ENCODE results near the gene S100A1. TPM values are rescaled to one million over a fixed set of nuclear protein-coding genes. Genes with fewer than 3 reads are reported as not detected.

Gene S100A1
- total and polyA plus RNA-seq, 2 of the 13 experiments (the other 11 are each of a cell fraction or from before 2014, with no cell fraction given) = 120 to 251 TPM

DNA sequence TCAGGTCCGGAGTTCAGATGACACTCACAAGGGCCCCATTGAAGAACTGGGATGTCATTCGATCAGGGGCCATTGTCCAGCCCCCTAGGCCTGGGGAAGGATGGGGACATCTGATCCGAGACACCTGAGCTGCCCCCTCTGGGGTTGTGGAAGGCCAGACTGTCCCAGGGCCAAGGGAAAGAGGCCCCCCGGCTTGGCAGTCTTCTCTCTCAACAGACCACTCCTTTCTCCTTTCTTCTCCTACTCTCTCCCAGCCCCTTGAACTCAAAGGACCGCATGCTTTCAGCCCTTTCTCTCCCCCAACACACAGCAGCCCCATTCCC is 1.1 kb downstream of the S100A1 start (continued):
- no peak for TF ChIP-seq ZNF274 (CRISPR knock-in tag; IDR thresholded peaks at IDR 0.05)
- no peak for TF ChIP-seq SRSF4 (IDR thresholded peaks at IDR 0.05; ENCODE audit: low read depth, low read length, poor library complexity, severe bottlenecking)
- TF ChIP-seq BORCS8-MEF2B (CRISPR knock-in tag; IDR thresholded peaks at IDR 0.05) = no peak
- no peak for TF ChIP-seq ZKSCAN8 (CRISPR knock-in tag; IDR thresholded peaks at IDR 0.05; ENCODE audit: borderline replicate concordance)
- no peak for TF ChIP-seq ZNF704 (CRISPR knock-in tag; IDR thresholded peaks at IDR 0.05; ENCODE audit: borderline replicate concordance)
- TF ChIP-seq NR3C1 (CRISPR knock-in tag; IDR thresholded peaks at IDR 0.05) = no peak
- 0 out of 2 replicates have a peak, but pooled peaks have one; percentile 40 for TF ChIP-seq GLI4 (CRISPR knock-in tag; IDR thresholded peaks at IDR 0.05; ENCODE audit: borderline replicate concordance)
- TF ChIP-seq CBFB (CRISPR knock-in tag; IDR thresholded peaks at IDR 0.05) = no peak
- TF ChIP-seq TARDBP (CRISPR knock-in tag; IDR thresholded peaks at IDR 0.05) = no peak
- 0 out of 2 replicates have a peak, but pooled peaks have one; percentile 11 for TF ChIP-seq HDAC2 (CRISPR knock-in tag; IDR thresholded peaks at IDR 0.05)
- no peak for TF ChIP-seq NFE2 (CRISPR knock-in tag; IDR thresholded peaks at IDR 0.05)
- TF ChIP-seq ZNF451 (CRISPR knock-in tag; IDR thresholded peaks at IDR 0.05) = no peak
- TF ChIP-seq, protein P1, sequence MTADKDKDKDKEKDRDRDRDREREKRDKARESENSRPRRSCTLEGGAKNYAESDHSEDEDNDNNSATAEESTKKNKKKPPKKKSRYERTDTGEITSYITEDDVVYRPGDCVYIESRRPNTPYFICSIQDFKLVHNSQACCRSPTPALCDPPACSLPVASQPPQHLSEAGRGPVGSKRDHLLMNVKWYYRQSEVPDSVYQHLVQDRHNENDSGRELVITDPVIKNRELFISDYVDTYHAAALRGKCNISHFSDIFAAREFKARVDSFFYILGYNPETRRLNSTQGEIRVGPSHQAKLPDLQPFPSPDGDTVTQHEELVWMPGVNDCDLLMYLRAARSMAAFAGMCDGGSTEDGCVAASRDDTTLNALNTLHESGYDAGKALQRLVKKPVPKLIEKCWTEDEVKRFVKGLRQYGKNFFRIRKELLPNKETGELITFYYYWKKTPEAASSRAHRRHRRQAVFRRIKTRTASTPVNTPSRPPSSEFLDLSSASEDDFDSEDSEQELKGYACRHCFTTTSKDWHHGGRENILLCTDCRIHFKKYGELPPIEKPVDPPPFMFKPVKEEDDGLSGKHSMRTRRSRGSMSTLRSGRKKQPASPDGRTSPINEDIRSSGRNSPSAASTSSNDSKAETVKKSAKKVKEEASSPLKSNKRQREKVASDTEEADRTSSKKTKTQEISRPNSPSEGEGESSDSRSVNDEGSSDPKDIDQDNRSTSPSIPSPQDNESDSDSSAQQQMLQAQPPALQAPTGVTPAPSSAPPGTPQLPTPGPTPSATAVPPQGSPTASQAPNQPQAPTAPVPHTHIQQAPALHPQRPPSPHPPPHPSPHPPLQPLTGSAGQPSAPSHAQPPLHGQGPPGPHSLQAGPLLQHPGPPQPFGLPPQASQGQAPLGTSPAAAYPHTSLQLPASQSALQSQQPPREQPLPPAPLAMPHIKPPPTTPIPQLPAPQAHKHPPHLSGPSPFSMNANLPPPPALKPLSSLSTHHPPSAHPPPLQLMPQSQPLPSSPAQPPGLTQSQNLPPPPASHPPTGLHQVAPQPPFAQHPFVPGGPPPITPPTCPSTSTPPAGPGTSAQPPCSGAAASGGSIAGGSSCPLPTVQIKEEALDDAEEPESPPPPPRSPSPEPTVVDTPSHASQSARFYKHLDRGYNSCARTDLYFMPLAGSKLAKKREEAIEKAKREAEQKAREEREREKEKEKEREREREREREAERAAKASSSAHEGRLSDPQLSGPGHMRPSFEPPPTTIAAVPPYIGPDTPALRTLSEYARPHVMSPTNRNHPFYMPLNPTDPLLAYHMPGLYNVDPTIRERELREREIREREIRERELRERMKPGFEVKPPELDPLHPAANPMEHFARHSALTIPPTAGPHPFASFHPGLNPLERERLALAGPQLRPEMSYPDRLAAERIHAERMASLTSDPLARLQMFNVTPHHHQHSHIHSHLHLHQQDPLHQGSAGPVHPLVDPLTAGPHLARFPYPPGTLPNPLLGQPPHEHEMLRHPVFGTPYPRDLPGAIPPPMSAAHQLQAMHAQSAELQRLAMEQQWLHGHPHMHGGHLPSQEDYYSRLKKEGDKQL (CRISPR knock-in tag; IDR thresholded peaks at IDR 0.05; ENCODE audit: low read depth) = no peak
- no peak for TF ChIP-seq JARID2 (CRISPR knock-in tag; IDR thresholded peaks at IDR 0.05; ENCODE audit: insufficient replicate concordance)
- TF ChIP-seq HDAC1 (CRISPR knock-in tag; IDR thresholded peaks at IDR 0.05) = 0 out of 2 replicates have a peak, but pooled peaks have one; percentile 13
- TF ChIP-seq SAP130 (CRISPR knock-in tag; IDR thresholded peaks at IDR 0.05; ENCODE audit: low read depth) = peak; percentile 40; the same call in 1 of the 2 replicates
- TF ChIP-seq, protein P2, sequence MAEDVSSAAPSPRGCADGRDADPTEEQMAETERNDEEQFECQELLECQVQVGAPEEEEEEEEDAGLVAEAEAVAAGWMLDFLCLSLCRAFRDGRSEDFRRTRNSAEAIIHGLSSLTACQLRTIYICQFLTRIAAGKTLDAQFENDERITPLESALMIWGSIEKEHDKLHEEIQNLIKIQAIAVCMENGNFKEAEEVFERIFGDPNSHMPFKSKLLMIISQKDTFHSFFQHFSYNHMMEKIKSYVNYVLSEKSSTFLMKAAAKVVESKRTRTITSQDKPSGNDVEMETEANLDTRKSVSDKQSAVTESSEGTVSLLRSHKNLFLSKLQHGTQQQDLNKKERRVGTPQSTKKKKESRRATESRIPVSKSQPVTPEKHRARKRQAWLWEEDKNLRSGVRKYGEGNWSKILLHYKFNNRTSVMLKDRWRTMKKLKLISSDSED (CRISPR knock-in tag; IDR thresholded peaks at IDR 0.05) = no peak
- TF ChIP-seq PCBP1 (IDR thresholded peaks at IDR 0.05; ENCODE audit: borderline replicate concordance, low read depth, low read length) = no peak
- TF ChIP-seq JUNB (CRISPR knock-in tag; IDR thresholded peaks at IDR 0.05; ENCODE audit: borderline replicate concordance) = no peak
- TF ChIP-seq, protein P3, sequence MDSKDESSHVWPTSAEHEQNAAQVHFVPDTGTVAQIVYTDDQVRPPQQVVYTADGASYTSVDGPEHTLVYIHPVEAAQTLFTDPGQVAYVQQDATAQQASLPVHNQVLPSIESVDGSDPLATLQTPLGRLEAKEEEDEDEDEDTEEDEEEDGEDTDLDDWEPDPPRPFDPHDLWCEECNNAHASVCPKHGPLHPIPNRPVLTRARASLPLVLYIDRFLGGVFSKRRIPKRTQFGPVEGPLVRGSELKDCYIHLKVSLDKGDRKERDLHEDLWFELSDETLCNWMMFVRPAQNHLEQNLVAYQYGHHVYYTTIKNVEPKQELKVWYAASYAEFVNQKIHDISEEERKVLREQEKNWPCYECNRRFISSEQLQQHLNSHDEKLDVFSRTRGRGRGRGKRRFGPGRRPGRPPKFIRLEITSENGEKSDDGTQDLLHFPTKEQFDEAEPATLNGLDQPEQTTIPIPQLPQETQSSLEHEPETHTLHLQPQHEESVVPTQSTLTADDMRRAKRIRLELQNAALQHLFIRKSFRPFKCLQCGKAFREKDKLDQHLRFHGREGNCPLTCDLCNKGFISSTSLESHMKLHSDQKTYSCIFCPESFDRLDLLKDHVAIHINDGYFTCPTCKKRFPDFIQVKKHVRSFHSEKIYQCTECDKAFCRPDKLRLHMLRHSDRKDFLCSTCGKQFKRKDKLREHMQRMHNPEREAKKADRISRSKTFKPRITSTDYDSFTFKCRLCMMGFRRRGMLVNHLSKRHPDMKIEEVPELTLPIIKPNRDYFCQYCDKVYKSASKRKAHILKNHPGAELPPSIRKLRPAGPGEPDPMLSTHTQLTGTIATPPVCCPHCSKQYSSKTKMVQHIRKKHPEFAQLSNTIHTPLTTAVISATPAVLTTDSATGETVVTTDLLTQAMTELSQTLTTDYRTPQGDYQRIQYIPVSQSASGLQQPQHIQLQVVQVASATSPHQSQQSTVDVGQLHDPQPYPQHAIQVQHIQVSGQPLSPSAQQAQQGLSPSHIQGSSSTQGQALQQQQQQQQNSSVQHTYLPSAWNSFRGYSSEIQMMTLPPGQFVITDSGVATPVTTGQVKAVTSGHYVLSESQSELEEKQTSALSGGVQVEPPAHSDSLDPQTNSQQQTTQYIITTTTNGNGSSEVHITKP (CRISPR knock-in tag; IDR thresholded peaks at IDR 0.05; ENCODE audit: low read depth) = no peak
